Lung (tissue), 12 donors: ENCODE results near the gene PRPF8. TPM values are rescaled to one million over a fixed set of nuclear protein-coding genes. Genes with fewer than 3 reads are reported as not detected.
"Not testable (repeated sequence)": the region's sequence is repeated elsewhere in the genome, so short reads cannot be mapped to it uniquely, and the experiment has no call there.

Experiments used
- ATAC-seq: fragments of 200-7000 bp; cut with Tn5 transposase; one replicate; pipeline ENCODE4 v1.9.1; 2020; ENCODE audit warnings: moderate number of reproducible peaks; ENCODE audit not compliant: insufficient read depth, low FRiP score
- DNase-seq, 3 donors: peaks; one replicate each; pipeline ENCODE4 v3.0.0-alpha.2; 2013 to 2017
- H3K27ac ChIP-seq, 2 donors: one replicate each; pipeline ENCODE4 v1.5.1; 2013; ENCODE audit warnings: mild to moderate bottlenecking in 2 of 2, moderate library complexity in 2 of 2, control low read depth in 1 of 2, inconsistent platforms in 1 of 2, low read depth in 1 of 2, low read length in 1 of 2
- H3K27me3 ChIP-seq, 3 donors: one replicate each; pipeline ENCODE4 v1.5.1; 2013; ENCODE audit warnings: low read length in 2 of 3; ENCODE audit not compliant: control insufficient read depth in 3 of 3, insufficient read depth in 3 of 3
- H3K36me3 ChIP-seq, 4 donors: one replicate each; pipeline ENCODE4 v1.5.1; 2013; ENCODE audit warnings: low read length in 4 of 4, mild to moderate bottlenecking in 1 of 4, moderate library complexity in 1 of 4; ENCODE audit not compliant: control insufficient read depth in 4 of 4, insufficient read depth in 4 of 4
- H3K4me1 ChIP-seq, 5 donors: one replicate each; pipeline ENCODE4 v1.5.1; 2013; ENCODE audit warnings: low read length in 5 of 5, mild to moderate bottlenecking in 2 of 5, moderate library complexity in 1 of 5; ENCODE audit not compliant: control insufficient read depth in 5 of 5, insufficient read depth in 5 of 5
- H3K4me3 ChIP-seq: one replicate; pipeline ENCODE4 v1.5.1; 2013; ENCODE audit warnings: mild to moderate bottlenecking, control low read depth, moderate library complexity
- H3K9ac ChIP-seq, 2 donors: one replicate each; pipeline ENCODE4 v1.5.1; 2013; ENCODE audit warnings: low read length in 2 of 2, control low read depth in 1 of 2; ENCODE audit not compliant: insufficient read depth in 1 of 2
- H3K9me3 ChIP-seq, 4 donors: one replicate each; pipeline ENCODE4 v1.5.1; 2013; ENCODE audit warnings: low read length in 3 of 4, mild to moderate bottlenecking in 1 of 4, moderate library complexity in 1 of 4; ENCODE audit not compliant: control insufficient read depth in 4 of 4, insufficient read depth in 3 of 4
- CTCF ChIP-seq: IDR thresholded peaks from 2 replicates; pipeline ENCODE4 v1.5.1; 2012; ENCODE audit warnings: mild to moderate bottlenecking; ENCODE audit errors: control extremely low read depth, extremely low read depth
- WGBS, 2 donors: extraction: QIAGEN DNeasy Blood & Tissue Kit; methylation state at CpG; one replicate each; pipeline ENCODE4 v1.1.7; 2013; 5-methylcytosine and 5-hydroxymethylcytosine counted together
- polyA plus RNA-seq, 2 donors: library from polyadenylated mRNA; stranded (reverse); fragments of 200-250 nt; gene quantifications; one replicate each; pipeline ENCODE4 v1.2.1, GENCODE V29; 2013
- total RNA-seq, 2 donors: library from RNA; depleted of rRNA in 1 of 2; stranded (reverse); fragments of >200 nt in 1 of 2; gene quantifications; one replicate each; pipeline ENCODE4 v1.2.1, GENCODE V29; 2014 to 2021
- donor health status: control.
- donor health status: control.
- donor health status: Bipolar disorder and iron deficiency.
- donor health status: healthy.
- donor health status: DM: yes; HTN: yes; CAD: no.

Gene PRPF8
- total and polyA plus RNA-seq, 4 donors, result 97.2 to 277 (median 161) TPM

DNA sequence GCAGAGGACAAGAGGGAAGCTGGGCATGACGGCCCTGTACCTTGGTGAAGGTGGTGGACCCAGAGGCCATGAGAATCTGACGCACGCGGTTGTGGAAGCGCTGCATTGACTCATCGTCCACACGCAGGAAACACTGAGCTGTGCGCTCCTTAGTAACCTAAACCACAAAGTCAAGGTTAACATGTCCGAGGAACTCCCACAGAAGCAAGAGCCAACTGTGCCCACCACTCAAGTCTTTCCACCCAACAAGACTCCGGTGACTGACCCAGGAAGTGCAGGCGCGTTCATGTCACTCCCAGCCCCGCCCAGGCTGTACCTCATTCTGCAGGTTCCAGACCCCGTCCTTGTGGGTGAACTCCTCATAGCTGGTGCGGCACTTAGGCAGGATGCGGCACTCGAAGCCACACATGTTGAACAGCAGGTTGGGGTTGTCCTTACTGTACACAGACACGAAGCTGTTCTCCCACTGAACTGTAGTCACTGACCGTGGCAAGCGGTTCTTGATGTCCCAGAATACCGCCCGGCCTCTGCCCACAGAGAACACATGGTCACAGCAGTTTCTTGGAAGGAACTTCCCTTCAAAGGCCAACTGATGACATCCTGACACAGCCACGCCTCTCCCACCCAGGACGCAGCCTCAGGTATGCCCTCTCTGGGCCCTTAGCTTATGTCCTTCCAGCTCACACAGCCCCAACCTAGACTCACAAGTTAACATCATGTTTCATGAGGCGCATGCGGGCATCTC lies 11.5 kb downstream of the PRPF8 start:
- WGBS, 2 donors, result 83 to 86% methylated on average over 26 of the region's 26 CpGs
- Histone ChIP-seq H3K4me3 (no peak overlapping the region), H3K36me3 (peaks cover 50 to 73% (median 63%) of the 10 kb centered on the region in 4 donors), H3K4me1 (peaks cover 0 to 15% (median 4%) of the 10 kb centered on the region in 5 donors), H3K27me3 (no peaks in the 10 kb centered on the region), H3K9me3 (no peaks in the 10 kb centered on the region), H3K9ac (no peak overlapping the region), H3K27ac (no peak overlapping the region)
- no peak for ATAC-seq
- no peak for DNase-seq
- TF ChIP-seq CTCF, result no peak

GRCh38 chr17:1663934-1664333 lies 20.7 kb downstream of the PRPF8 start:
- not testable (repeated sequence) for H3K9ac ChIP-seq, H3K9me3 ChIP-seq

GRCh38 chr17:1661045-1661444 lies 23.6 kb downstream of the PRPF8 start:
- DNase-seq, result no peak
- H3K4me3 ChIP-seq, result no peak overlapping the region
- ATAC-seq, result no peak
- H3K27ac ChIP-seq, result no peak overlapping the region
- H3K4me1 ChIP-seq, result no peaks in the 10 kb centered on the region
- no peak for TF ChIP-seq CTCF
- peaks cover 47 to 64% (median 59%) of the 10 kb centered on the region in 4 donors for H3K36me3 ChIP-seq
- H3K9ac ChIP-seq, result peak overlapping the region in 1 of 2 donors; percentile 32
- no peaks in the 10 kb centered on the region for H3K9me3 ChIP-seq
- no peaks in the 10 kb centered on the region for H3K27me3 ChIP-seq
- WGBS, 2 donors, result 94 to 96% methylated on average over 12 of the region's 12 CpGs

More at GRCh38 chr17:1663934-1664333, 20.7 kb downstream of the PRPF8 start:
- ATAC-seq, H3K27ac ChIP-seq, H3K4me3 ChIP-seq, DNase-seq, H3K27me3 ChIP-seq, H3K4me1 ChIP-seq: not testable (repeated sequence)
- H3K36me3 ChIP-seq, result peaks cover 34 to 53% (median 46%) of the 10 kb centered on the region in 4 donors
- WGBS, 2 donors, result 90 to 94% methylated on average over 5 of the region's 5 CpGs

GRCh38 chr17:1658100-1658499 lies 26.6 kb downstream of the PRPF8 start:
- H3K4me1 ChIP-seq, result no peaks in the 10 kb centered on the region
- DNase-seq, result no peak
- no peak overlapping the region for H3K9ac ChIP-seq
- WGBS, 2 donors, result 93 to 98% methylated on average over 9 of the region's 9 CpGs
- H3K36me3 ChIP-seq, result peaks cover 70 to 77% (median 73%) of the 10 kb centered on the region in 4 donors
- H3K27ac ChIP-seq, result no peak overlapping the region
- ATAC-seq, result no peak
- no peaks in the 10 kb centered on the region for H3K27me3 ChIP-seq
- no peak overlapping the region for H3K4me3 ChIP-seq
- no peak for TF ChIP-seq CTCF
- H3K9me3 ChIP-seq, result no peaks in the 10 kb centered on the region
